Inflammatory macrophage (primary cell): ENCODE measurements around the gene ITK.
A peak's percentile ranks its signal among the peaks of the same experiment; 100 is the strongest.
"Not testable (repeated sequence)": the region's sequence is repeated elsewhere in the genome, so short reads cannot be mapped to it uniquely, and the experiment has no call there.

Experiments used
- DNase-seq, 2 donors: peaks; one replicate each; pipeline ENCODE4 v3.0.0-alpha.2; 2020 to 2022

Gene ITK

GRCh38 chr5:157168286-157168685 lies 12.4 kb upstream of the ITK start:
- no peak for DNase-seq

DNA sequence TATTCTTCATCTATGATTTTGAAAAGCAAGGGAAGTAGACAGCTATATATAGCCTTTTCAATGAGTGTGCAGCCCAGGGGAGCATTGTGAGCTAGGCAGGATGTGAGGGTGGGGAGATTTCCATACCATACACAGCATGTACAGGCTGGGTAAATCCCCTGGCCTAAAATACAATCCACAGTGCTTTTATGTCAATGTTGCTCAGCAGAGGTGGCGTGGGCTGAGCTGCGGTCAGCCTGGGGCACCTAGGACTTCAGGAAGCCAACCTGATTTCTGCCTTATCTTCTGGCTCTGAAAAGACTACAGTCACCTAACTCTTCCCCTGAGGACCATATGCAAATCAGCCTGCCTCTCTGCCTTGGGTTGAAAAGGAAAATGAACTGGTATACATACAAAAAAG lies 8.2 kb upstream of the ITK start:
- DNase-seq, result no peak

DNA sequence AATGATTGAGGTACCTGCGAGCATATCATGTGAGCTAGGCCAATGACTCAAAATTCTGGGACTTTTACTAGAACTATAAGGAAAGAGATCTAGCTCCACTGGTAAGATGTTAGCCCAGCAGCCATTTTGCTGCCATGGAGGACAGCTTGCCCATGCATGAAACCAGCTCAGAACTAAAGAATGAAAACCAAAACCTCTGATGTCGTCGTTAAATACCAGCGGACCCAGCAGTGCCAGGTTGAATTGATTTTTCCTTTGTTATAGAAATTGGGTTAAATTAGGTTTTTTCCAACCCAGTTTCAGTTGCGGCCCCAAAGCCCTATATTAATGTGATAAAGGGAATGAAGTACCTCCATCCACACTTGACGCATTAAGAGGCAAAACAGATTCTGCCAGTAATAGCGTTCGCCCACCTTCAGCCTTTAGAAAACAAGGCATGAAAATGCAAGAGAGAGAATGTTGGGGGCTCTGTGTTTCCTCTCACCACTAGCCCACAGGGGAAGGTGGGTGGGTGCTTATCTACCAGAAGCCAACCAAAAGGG lies 5.5 kb upstream of the ITK start:
- no peak for DNase-seq

- peak in 1 of 2 donors; percentile 4 for DNase-seq
These were observed 2.7 kb upstream of the ITK start for GRCh38 chr5:157177953-157178352.

DNA sequence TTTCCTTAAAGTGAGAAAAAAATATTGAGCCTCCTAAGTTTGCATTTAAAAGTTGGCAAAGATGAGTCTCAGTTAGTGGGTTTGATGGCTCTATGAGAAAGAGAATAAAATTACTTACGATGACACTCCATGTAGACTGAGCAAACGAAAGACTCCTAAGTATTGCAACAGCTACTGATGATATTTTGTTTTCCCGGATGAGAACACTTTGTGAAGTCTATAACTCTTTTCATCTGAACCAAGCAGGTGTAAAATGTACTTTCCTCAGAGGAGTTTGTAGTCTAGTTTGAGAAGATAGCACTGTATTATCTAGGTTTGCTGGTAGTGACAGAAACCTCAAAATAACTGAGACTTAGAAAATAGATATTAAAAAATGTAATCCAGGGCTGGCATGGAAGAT lies 1.7 kb upstream of the ITK start:
- DNase-seq, result no peak

- no peak for DNase-seq
These were observed 1.6 kb downstream of the ITK start for GRCh38 chr5:157182143-157182757.

DNA sequence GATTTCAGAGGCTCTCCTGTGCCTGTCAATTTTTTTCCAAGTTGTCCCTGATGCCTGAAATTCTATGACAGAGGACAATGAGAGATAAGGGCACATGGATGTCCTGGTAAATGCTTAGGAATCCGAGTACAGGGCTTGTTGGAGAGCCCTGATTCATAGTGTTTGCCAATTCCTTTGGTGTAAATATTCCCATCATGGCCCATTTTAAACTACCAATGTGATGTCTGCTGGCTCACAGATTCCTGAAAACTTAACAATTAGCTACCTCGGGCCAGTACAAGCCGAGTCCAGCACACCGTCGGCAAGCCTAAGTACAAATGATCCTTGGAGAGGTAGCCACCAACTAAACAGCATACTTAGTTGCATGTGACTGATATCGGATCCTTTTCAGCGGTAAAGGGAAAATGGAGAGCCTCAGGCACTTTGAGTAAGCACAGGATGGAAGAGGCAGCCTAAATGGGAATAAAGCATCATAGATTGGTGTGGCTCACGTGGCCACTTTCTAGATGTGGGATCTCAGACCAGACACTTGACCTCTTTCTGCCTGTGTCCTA lies 3.6 kb downstream of the ITK start:
- no peak for DNase-seq

GRCh38 chr5:157185122-157185521 lies 4.5 kb downstream of the ITK start:
- DNase-seq, result not testable (repeated sequence)

- no peak for DNase-seq
These were observed 5.8 kb downstream of the ITK start for GRCh38 chr5:157186309-157187045.

DNA sequence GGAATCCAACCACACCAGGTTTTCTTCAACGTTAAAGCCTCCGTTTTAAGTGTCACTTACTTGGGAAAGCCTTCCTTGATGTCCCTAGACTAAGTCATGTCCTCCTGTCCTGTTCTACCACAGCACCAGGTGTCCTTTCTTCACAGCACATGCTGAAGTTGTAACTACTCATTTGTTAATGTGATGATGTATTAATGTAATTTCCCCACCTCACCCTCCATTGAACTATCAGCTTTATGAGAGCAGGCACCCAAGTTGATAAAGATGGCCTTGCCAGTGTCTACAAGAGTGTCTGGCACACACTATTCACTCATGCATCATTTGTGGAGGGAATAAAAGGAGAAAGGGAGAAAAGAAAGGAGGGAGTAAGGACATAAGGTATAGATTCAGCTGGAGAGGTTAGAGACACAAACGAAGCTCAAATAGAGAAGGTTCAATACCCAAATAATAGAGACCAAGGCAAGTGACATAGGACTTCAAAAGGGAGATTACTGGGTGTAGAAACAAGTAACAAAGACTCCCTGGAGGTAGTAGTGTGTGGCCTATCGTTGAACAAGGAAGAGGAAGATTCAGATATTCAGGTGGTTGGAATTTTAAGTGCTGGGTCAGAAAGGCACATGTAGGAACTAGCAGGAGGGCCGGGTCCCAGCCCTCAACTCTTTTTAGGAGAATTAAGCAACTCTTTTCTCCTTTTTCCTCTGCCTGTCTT lies 6.6 kb downstream of the ITK start:
- DNase-seq, result no peak

GRCh38 chr5:157188270-157188669 lies 7.6 kb downstream of the ITK start:
- DNase-seq, result no peak

DNA sequence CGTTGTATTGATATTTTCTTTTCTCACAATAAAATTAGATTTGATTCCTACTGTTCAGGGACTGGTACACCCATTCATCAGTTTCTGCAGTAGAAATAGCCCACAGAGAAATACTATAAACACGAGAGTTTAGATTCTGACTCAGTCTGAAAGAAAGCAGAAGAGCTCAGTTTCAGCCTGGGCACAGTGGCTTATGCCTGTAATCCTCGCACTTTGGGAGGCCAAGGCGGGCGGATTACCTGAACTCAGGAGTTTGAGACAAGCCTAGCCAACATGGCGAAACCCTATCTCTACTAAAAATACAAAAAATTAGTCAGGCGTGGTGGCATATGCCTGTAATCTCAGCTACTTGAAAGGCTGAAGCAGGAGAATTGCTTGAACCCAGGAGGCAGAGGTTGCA lies 8.6 kb downstream of the ITK start:
- DNase-seq, result no peak

DNA sequence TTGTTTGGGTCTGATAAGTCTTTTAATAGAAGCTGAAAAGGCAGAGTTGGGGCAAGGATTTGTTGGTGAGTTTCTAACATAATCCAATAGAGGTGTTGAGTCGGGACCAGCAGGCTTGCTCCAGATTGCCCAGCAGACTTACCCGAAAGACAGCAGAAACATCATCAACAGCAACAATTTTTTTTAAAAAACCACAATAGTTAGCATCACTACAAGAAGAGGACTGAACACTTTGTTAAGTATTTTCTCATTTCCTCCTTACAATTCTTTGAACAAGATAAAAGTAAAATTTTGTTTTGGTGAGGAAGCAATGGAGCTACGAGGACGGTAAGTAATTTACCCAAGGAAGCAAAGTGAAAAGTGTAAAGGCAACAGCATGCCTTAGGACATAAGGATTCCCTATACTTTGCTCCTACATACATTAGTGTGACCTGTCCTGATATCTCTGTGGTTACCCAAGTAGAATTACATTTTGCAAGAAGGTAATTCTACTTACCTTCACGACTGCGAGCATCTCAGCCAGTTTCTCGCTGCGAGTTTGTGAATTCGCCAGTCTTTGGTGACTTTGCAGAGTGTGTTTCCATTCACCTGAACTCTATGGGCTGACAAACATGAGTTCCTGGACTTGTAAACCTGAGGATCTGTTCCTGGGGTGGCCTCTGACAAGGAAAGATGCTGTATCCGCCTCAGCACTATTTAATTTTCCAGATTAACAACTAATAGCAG lies 13.2 kb downstream of the ITK start:
- no peak for DNase-seq

- DNase-seq, result no peak
These were observed 15.4 kb downstream of the ITK start for GRCh38 chr5:157196045-157196444.

DNA sequence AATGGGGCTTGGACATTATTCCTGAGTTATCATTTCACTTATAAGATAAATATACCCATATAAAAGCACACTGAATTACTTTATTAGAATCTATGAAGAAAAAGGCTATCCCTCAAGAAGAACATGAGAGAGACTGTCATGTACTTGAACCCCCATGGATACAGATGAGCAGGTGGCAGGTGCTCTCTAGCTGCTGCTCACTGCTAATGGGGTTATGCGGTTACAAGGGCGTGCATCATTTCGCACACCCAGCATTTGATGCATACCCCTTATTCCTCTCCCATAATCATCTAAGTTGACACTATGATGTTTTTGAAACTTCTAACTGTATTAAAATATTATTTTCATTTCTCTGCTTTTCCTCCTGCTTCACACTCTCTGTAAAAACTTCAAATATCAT lies 16.4 kb downstream of the ITK start:
- DNase-seq, result no peak

- no peak for DNase-seq
These were observed 17.8 kb downstream of the ITK start for GRCh38 chr5:157198277-157198986.

DNA sequence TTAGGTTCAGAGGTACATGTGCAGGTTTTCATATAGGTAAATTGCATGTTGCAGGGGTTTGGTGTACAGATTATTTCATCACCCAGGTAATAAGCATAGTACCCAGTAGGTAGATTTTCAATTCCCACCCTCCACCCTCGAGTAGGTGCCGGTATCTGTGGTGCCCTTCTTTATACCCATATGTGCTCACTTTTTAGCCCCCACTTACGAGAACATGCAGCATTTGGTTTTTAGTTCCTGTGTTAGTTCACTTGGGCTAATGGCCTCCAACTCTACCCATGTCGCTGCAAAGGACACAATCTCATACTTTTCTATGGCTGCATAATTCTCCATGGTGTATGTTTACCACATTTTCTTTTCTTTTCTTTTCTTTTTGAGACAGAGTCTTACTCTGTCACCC lies 21.2 kb downstream of the ITK start:
- DNase-seq, result no peak

- no peak for DNase-seq
These were observed 22.8 kb downstream of the ITK start for GRCh38 chr5:157203417-157203816.

DNA sequence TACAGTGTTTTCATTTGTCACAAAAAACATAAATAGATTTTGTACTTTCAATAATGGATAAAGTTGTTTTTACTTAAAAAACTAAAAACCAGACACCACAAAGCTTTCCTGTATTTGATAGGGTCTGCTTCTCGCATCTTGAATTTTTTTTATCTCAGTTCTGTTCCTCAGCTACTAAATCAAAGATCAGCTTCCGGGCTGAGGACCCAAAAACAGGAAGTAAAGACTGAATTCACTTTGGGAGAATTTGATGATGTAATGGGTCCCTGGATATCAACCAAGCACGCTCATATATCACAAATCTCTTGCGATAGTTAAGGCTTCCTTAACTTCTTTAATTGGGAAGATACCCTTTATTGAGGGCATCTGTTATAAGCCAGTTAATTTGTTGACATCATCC lies 24.1 kb downstream of the ITK start:
- DNase-seq, result peak; percentile 55 to 70

DNA sequence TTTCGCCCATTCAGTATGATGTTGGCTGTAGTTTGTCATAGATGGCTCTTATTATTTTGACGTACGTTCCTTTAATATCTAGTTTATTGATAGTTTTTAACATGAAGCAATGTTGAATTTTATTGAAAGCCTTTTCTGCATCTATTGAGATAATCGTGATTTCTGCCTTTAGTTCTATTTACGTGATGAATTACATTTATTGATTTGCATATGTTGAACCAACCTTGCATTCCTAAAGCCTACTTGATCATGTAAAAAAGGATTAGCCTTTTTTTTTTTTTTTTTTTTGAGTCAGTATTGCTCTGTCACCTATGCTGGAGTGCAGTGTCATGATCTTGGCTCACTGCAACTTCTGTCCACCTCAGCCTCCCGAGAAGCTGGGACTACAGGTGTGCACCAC lies 25.1 kb downstream of the ITK start:
- DNase-seq, result no peak

DNA sequence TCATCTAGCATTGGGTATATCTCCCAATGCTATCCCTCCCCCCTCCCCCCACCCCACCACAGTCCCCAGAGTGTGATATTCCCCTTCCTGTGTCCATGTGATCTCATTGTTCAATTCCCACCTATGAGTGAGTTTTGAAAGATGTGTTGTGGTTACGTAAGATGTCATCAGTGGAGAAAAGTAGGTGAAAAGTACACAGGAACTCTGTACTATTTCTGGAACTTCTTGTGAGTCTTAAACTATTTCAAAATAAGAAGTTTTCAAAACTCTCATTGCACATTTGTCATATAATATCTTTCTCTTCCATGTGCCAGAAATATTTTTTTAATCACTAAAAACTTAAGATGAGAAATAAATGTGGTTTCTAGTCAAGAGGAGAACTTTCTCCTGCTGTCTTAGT lies 30.0 kb downstream of the ITK start:
- peak; percentile 13 to 72 for DNase-seq

DNA sequence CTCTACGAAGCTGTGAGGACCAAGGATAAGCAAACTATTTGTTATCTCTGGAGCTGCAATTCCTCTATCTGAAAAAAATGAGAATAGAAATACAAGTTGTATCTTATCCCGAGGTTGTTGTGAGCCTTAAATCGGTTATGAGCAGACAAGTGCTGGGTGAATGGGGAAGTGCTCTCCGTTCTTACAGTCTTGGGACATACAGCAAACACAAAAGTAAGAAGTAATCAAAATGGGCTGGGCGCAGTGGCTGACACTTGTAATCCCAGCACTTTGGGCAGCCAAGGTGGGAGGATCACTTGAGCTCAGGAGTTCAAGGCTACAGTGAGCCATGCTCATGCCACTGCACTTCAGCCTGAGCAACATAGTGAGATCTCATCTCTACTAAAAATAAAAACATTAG lies 31.7 kb downstream of the ITK start:
- DNase-seq, result peak; percentile 75 to 82
